ENCODE data around the gene NOS3. TPM values are rescaled to one million over a fixed set of nuclear protein-coding genes. Genes with fewer than 3 reads are reported as not detected.
A peak's percentile ranks its signal among the peaks of the same experiment; 100 is the strongest.

The NOS3 gene
- total and polyA plus RNA-seq, 9 of the 15 experiments (the other 6 are each of a cell fraction or from before 2014, with no cell fraction given), result 1.1 to 121 (median 23.6) TPM

GRCh38 chr7:150959739-150960734, 30.8 kb upstream of the NOS3 start (continued):
- TF ChIP-seq ETS2 (tag; IDR thresholded peaks at IDR 0.05; ENCODE audit: borderline replicate concordance, poor library complexity, severe bottlenecking), result peak; percentile 51
- TF ChIP-seq ZNF507 (tag; conservative IDR thresholded peaks at IDR 0.05), result no peak
- peak; percentile 68 for TF ChIP-seq ZBTB12 (CRISPR knock-in tag; IDR thresholded peaks at IDR 0.05)
- no peak for TF ChIP-seq BACH1 (tag; IDR thresholded peaks at IDR 0.05)
- 0 out of 2 replicates have a peak, but pooled peaks have one; percentile 51 for TF ChIP-seq CBFB (CRISPR knock-in tag; IDR thresholded peaks at IDR 0.05)
- peak; percentile 96 for TF ChIP-seq HBP1 (CRISPR knock-in tag; IDR thresholded peaks at IDR 0.05)
- peak; percentile 95 for TF ChIP-seq NFIC (IDR thresholded peaks at IDR 0.05)
- TF ChIP-seq ZBTB17 (CRISPR knock-in tag; IDR thresholded peaks at IDR 0.05), result peak; percentile 92
- no peak for TF ChIP-seq GTF3C2 (IDR thresholded peaks at IDR 0.05; ENCODE audit: borderline replicate concordance, extremely low read depth, insufficient read length)
- peak; percentile 32; the same call in 1 of the 2 replicates for TF ChIP-seq MTF1 (CRISPR knock-in tag; IDR thresholded peaks at IDR 0.05; ENCODE audit: borderline replicate concordance)
- no peak for TF ChIP-seq NCOA2 (IDR thresholded peaks at IDR 0.05; ENCODE audit: partially characterized antibody in 2 of 2)
- no peak for TF ChIP-seq ZNF518B (CRISPR knock-in tag; IDR thresholded peaks at IDR 0.05)

All from K562 (cell line).